Trophoblast cell (in vitro differentiated cells and primary cell): ENCODE measurements around the gene ME1.

Experiments
- DNase-seq, 2 donors: peaks; one replicate each; pipeline ENCODE4 v3.0.0-alpha.2; 2016
- H2AFZ ChIP-seq: 2 replicates; pipeline ENCODE4 v1.6.1; 2013; ENCODE audit warnings: low read length, moderate library complexity, mild to moderate bottlenecking; ENCODE audit not compliant: insufficient read depth, poor library complexity
- H2AK5ac ChIP-seq: 2 replicates; pipeline ENCODE4 v1.6.1; 2013; ENCODE audit warnings: mild to moderate bottlenecking, low read length
- H2BK120ac ChIP-seq: 2 replicates; pipeline ENCODE4 v1.6.1; 2013; ENCODE audit warnings: low read length, mild to moderate bottlenecking, moderate library complexity; ENCODE audit not compliant: insufficient read depth, poor library complexity
- H2BK12ac ChIP-seq: 2 replicates; pipeline ENCODE4 v1.6.1; 2013; ENCODE audit warnings: mild to moderate bottlenecking, low read length, moderate library complexity
- H2BK5ac ChIP-seq: 2 replicates; pipeline ENCODE4 v1.6.1; 2013; ENCODE audit warnings: low read length, low read depth, moderate library complexity, mild to moderate bottlenecking; ENCODE audit not compliant: poor library complexity
- H3K14ac ChIP-seq: 2 replicates; pipeline ENCODE4 v1.6.1; 2013; ENCODE audit warnings: mild to moderate bottlenecking, low read length
- H3K18ac ChIP-seq: 2 replicates; pipeline ENCODE4 v1.6.1; 2013; ENCODE audit warnings: mild to moderate bottlenecking, low read length
- H3K23ac ChIP-seq: 2 replicates; pipeline ENCODE4 v1.6.1; 2013; ENCODE audit warnings: low read length
- H3K27ac ChIP-seq: 2 replicates; pipeline ENCODE4 v1.5.1; 2013; ENCODE audit warnings: low read depth, mild to moderate bottlenecking, inconsistent platforms, low read length, moderate library complexity
- H3K27me3 ChIP-seq: 2 replicates; pipeline ENCODE4 v1.6.1; 2013; ENCODE audit warnings: inconsistent platforms, mild to moderate bottlenecking, low read length, moderate library complexity; ENCODE audit not compliant: insufficient read depth
- H3K36me3 ChIP-seq, 2 experiments: 1 replicate in 1 of 2; 2 replicates in 1 of 2; pipeline ENCODE4 v1.6.1; 2013; ENCODE audit warnings: low read length in 2 of 2, mild to moderate bottlenecking in 2 of 2, moderate library complexity in 1 of 2; ENCODE audit not compliant: insufficient read depth in 2 of 2, control insufficient read depth in 1 of 2
- H3K4ac ChIP-seq: 2 replicates; pipeline ENCODE4 v1.6.1; 2013; ENCODE audit warnings: low read depth, mild to moderate bottlenecking, low read length, moderate library complexity
- H3K4me1 ChIP-seq, 2 experiments: 1 replicate in 1 of 2; 2 replicates in 1 of 2; pipeline ENCODE4 v1.6.1; 2013; ENCODE audit warnings: low read length in 2 of 2, mild to moderate bottlenecking in 2 of 2, moderate library complexity in 1 of 2; ENCODE audit not compliant: insufficient read depth in 2 of 2, control insufficient read depth in 1 of 2
- H3K4me2 ChIP-seq: 2 replicates; pipeline ENCODE4 v1.6.1; 2013; ENCODE audit warnings: inconsistent platforms, mild to moderate bottlenecking, low read length, moderate library complexity
- H3K4me3 ChIP-seq: 2 replicates; pipeline ENCODE4 v1.5.1; 2013; ENCODE audit warnings: mild to moderate bottlenecking, low read depth, low read length, inconsistent platforms
- H3K79me1 ChIP-seq: one replicate; pipeline ENCODE4 v1.6.1; 2013; ENCODE audit warnings: low read length
- H3K79me2 ChIP-seq: 2 replicates; pipeline ENCODE4 v1.6.1; 2013; ENCODE audit warnings: low read length, mild to moderate bottlenecking; ENCODE audit not compliant: control insufficient read depth, insufficient read depth, poor library complexity
- H3K9ac ChIP-seq: 2 replicates; pipeline ENCODE4 v1.6.1; 2013; ENCODE audit warnings: mild to moderate bottlenecking, low read length
- H3K9me3 ChIP-seq: 2 replicates; pipeline ENCODE4 v1.6.1; 2013; ENCODE audit warnings: low read depth, mild to moderate bottlenecking, control low read depth, inconsistent platforms, low read length; ENCODE audit not compliant: insufficient read depth
- H4K12ac ChIP-seq: 2 replicates; pipeline ENCODE4 v1.6.1; 2013; ENCODE audit warnings: low read depth, mild to moderate bottlenecking, low read length, moderate library complexity
- H4K8ac ChIP-seq: 2 replicates; pipeline ENCODE4 v1.6.1; 2013; ENCODE audit warnings: low read depth, mild to moderate bottlenecking, low read length, moderate library complexity
- H4K91ac ChIP-seq: one replicate; pipeline ENCODE4 v1.6.1; 2013; ENCODE audit warnings: low read depth, mild to moderate bottlenecking, low read length, moderate library complexity
- WGBS: extraction: QIAGEN DNeasy Blood & Tissue Kit; methylation state at CpG from one replicate; pipeline ENCODE4 v1.1.7; 2013; ENCODE audit warnings: missing lambda C conversion rate; ENCODE audit not compliant: insufficient read length, insufficient coverage; ENCODE audit errors: extremely low coverage; 5-methylcytosine and 5-hydroxymethylcytosine counted together

The ME1 gene

DNA sequence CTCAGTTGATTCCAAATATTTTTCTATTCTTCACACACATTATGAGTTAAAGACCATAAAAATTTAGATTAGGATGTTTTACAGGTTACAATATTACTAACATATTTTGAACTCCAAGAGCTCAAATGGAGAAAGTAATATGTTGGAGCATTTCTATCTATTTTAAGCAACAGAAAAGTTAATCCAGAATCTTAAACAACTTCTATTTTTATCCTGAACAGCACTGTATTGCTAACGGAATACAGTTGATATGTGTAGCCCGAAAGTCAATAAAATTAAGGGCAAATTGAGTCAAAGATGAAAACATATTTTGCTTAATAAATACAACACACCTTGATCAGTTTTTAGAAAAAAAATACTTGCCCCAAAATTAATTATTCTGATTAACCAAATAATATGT, 97.4 kb downstream of the ME1 start:
- Histone ChIP-seq H3K4ac (no peak overlapping the region), H3K27me3 (no peaks in the 10 kb centered on the region), H3K36me3 (no peaks in the 10 kb centered on the region), H3K9ac (no peak overlapping the region), H3K4me3 (no peak overlapping the region), H2AFZ (no peak overlapping the region), H2BK120ac (no peak overlapping the region), H3K4me2 (no peak overlapping the region), H3K4me1 (no peaks in the 10 kb centered on the region), H3K23ac (no peak overlapping the region), H3K79me1 (no peaks in the 10 kb centered on the region), H3K18ac (no peak overlapping the region), H3K79me2 (no peaks in the 10 kb centered on the region), H2BK5ac (no peak overlapping the region), H3K14ac (no peak overlapping the region), H4K91ac (no peak overlapping the region), H2AK5ac (no peak overlapping the region), H4K12ac (no peak overlapping the region), H3K27ac (no peak overlapping the region), H4K8ac (no peak overlapping the region), H2BK12ac (no peak overlapping the region), H3K9me3 (no peaks in the 10 kb centered on the region)
- WGBS, result no CpG with 5 or more reads among the region's 2 CpGs
- DNase-seq, result no peak

DNA sequence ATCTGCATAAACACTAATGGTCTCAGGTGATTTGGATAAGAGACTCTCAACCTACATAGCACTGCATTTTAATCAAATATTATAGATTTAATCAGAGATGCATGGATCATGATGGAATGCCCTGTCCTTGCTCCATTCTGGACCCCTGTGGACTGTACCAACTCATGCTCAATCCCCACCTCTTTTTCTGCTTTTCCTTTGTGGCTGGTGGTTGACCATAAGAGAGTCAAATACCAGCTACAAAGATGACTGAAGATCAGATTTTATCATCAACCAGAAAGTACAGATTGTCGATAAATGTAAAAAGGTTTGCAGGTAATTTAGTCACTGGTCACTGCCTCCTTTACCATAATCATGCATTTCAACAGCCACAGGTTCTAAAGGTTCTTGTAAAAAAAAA, 116.2 kb downstream of the ME1 start:
- H2BK12ac ChIP-seq, result no peak overlapping the region
- H3K4me2 ChIP-seq, result no peak overlapping the region
- WGBS, result no CpG with 5 or more reads among the region's 1 CpG
- H3K27me3 ChIP-seq, result no peaks in the 10 kb centered on the region
- H2BK120ac ChIP-seq, result no peak overlapping the region
- no peak for DNase-seq
- H3K14ac ChIP-seq, result no peak overlapping the region
- no peak overlapping the region for H2AFZ ChIP-seq
- no peak overlapping the region for H4K12ac ChIP-seq
- H3K4me3 ChIP-seq, result no peak overlapping the region
- no peak overlapping the region for H3K9ac ChIP-seq
- no peaks in the 10 kb centered on the region for H3K79me2 ChIP-seq
- H3K23ac ChIP-seq, result no peak overlapping the region
- H3K18ac ChIP-seq, result no peak overlapping the region
- H2AK5ac ChIP-seq, result no peak overlapping the region
- no peak overlapping the region for H3K27ac ChIP-seq
- peaks cover 1% of the 10 kb centered on the region for H3K79me1 ChIP-seq
- H4K8ac ChIP-seq, result no peak overlapping the region
- H3K9me3 ChIP-seq, result no peaks in the 10 kb centered on the region
- no peaks in the 10 kb centered on the region for H3K36me3 ChIP-seq
- H4K91ac ChIP-seq, result no peak overlapping the region
- H2BK5ac ChIP-seq, result no peak overlapping the region
- no peaks in the 10 kb centered on the region for H3K4me1 ChIP-seq
- no peak overlapping the region for H3K4ac ChIP-seq

DNA sequence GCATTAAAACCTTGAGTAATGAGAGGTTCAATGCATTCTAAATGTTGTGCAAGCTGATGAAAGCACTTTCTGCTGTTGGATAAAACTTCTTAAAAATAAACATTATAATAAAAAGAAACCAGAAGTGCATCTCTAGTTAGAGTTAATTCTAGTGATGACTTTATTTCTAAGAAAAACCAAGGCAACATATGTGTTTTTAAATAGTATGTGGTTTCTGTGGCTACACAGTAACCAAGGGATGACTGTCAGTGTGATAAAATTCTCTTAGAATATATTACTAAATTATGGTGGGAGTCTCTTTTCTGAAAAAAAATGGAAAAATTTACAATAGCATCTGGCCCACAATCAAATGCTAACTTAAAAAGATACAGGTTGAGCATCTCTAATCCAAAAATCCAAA, 117.0 kb downstream of the ME1 start:
- no peak overlapping the region for H3K14ac ChIP-seq
- no peak overlapping the region for H3K4ac ChIP-seq
- no peaks in the 10 kb centered on the region for H3K27me3 ChIP-seq
- no peaks in the 10 kb centered on the region for H3K9me3 ChIP-seq
- no peak overlapping the region for H2BK120ac ChIP-seq
- no peak overlapping the region for H3K18ac ChIP-seq
- no peak overlapping the region for H2BK5ac ChIP-seq
- H3K79me1 ChIP-seq, result peaks cover 1% of the 10 kb centered on the region
- no peak overlapping the region for H2AK5ac ChIP-seq
- no peak overlapping the region for H4K8ac ChIP-seq
- H3K9ac ChIP-seq, result no peak overlapping the region
- H3K4me3 ChIP-seq, result no peak overlapping the region
- H3K4me1 ChIP-seq, result no peaks in the 10 kb centered on the region
- no peaks in the 10 kb centered on the region for H3K36me3 ChIP-seq
- no peak overlapping the region for H4K91ac ChIP-seq
- H3K79me2 ChIP-seq, result no peaks in the 10 kb centered on the region
- no peak overlapping the region for H2BK12ac ChIP-seq
- H3K4me2 ChIP-seq, result no peak overlapping the region
- no peak overlapping the region for H3K27ac ChIP-seq
- no peak for DNase-seq
- no peak overlapping the region for H3K23ac ChIP-seq
- H4K12ac ChIP-seq, result no peak overlapping the region
- no peak overlapping the region for H2AFZ ChIP-seq

- Histone ChIP-seq H3K79me1 (peaks cover 1% of the 10 kb centered on the region), H3K23ac (no peak overlapping the region), H4K12ac (no peak overlapping the region), H3K18ac (no peak overlapping the region), H3K9me3 (no peaks in the 10 kb centered on the region), H3K9ac (no peak overlapping the region), H4K91ac (no peak overlapping the region), H3K14ac (no peak overlapping the region), H3K4ac (no peak overlapping the region), H2BK120ac (no peak overlapping the region), H2AFZ (no peak overlapping the region), H3K27ac (no peak overlapping the region), H4K8ac (no peak overlapping the region), H3K27me3 (no peaks in the 10 kb centered on the region), H3K79me2 (no peaks in the 10 kb centered on the region), H3K4me2 (no peak overlapping the region), H3K36me3 (no peaks in the 10 kb centered on the region), H2BK12ac (no peak overlapping the region), H3K4me3 (no peak overlapping the region), H3K4me1 (no peaks in the 10 kb centered on the region), H2BK5ac (no peak overlapping the region), H2AK5ac (no peak overlapping the region)
- no peak for DNase-seq
- WGBS, result no CpG with 5 or more reads among the region's 1 CpG
Measured at GRCh38 chr6:83311231-83311630, 119.6 kb downstream of the ME1 start.
